Spinal cord (tissue), 10 donors: ENCODE measurements around the gene ECE1. TPM values are rescaled to one million over a fixed set of nuclear protein-coding genes. Genes with fewer than 3 reads are reported as not detected.

Experiments used
- DNase-seq, 6 donors: peaks; one replicate each; pipeline versions ENCODE4 v3.0.0 to v3.0.0-alpha.2; 2013 to 2015; ENCODE audit warnings: low spot score in 6 of 6, low read depth in 4 of 6
- H3K27ac ChIP-seq: one replicate; pipeline ENCODE4 v1.5.1; 2013; ENCODE audit warnings: low read depth, low read length, control low read depth
- H3K27me3 ChIP-seq: one replicate; pipeline ENCODE4 v1.6.1; 2013; ENCODE audit warnings: low read length; ENCODE audit not compliant: control insufficient read depth, insufficient read depth
- H3K36me3 ChIP-seq: one replicate; pipeline ENCODE4 v1.6.1; 2013; ENCODE audit warnings: low read length; ENCODE audit not compliant: control insufficient read depth, insufficient read depth
- H3K4me1 ChIP-seq: one replicate; pipeline ENCODE4 v1.6.1; 2013; ENCODE audit warnings: low read length; ENCODE audit not compliant: control insufficient read depth, insufficient read depth
- H3K4me3 ChIP-seq: one replicate; pipeline ENCODE4 v1.5.1; 2013; ENCODE audit warnings: low read depth, low read length, control low read depth
- H3K9me3 ChIP-seq: one replicate; pipeline ENCODE4 v1.6.1; 2013; ENCODE audit warnings: low read length; ENCODE audit not compliant: control insufficient read depth, insufficient read depth
- WGBS: methylation state at CpG from one replicate; pipeline ENCODE4 v1.1.5; 2013; ENCODE audit warnings: missing lambda C conversion rate; ENCODE audit not compliant: insufficient coverage; 5-methylcytosine and 5-hydroxymethylcytosine counted together
- polyA plus RNA-seq, 2 donors: library from polyadenylated mRNA; unstranded; fragments of 120-200 nt; gene quantifications; one replicate each; pipeline ENCODE4 v1.2.1, GENCODE V29; 2013; ENCODE audit not compliant: insufficient read length in 2 of 2
- total RNA-seq, 2 donors: library from RNA; depleted of rRNA in 1 of 2; stranded (reverse); fragments of 120-200 nt in 1 of 2; fragments of >200 nt in 1 of 2; gene quantifications; one replicate each; pipeline versions ENCODE4 v1.2.3 to v1.2.4, GENCODE V29; 2013 to 2014
- donor health status: healthy.

ECE1 gene
- total and polyA plus RNA-seq, 4 donors = 21.2 to 33.9 (median 27.1) TPM

GRCh38 chr1:21318714-21319159 lies 28.5 kb upstream of the ECE1 start:
- H3K4me3 ChIP-seq = no peak overlapping the region
- peaks cover 52% of the 10 kb centered on the region for H3K4me1 ChIP-seq
- DNase-seq = peak in 2 of 6 donors; percentile 69 to 71
- H3K9me3 ChIP-seq = no peaks in the 10 kb centered on the region
- H3K36me3 ChIP-seq = no peaks in the 10 kb centered on the region
- peak overlapping the region; percentile 85 for H3K27ac ChIP-seq
- 36% methylated on average over 11 of the region's 16 CpGs for WGBS
- no peaks in the 10 kb centered on the region for H3K27me3 ChIP-seq

- Histone ChIP-seq H3K9me3 (no peaks in the 10 kb centered on the region), H3K36me3 (no peaks in the 10 kb centered on the region), H3K4me1 (peaks cover 55% of the 10 kb centered on the region), H3K27ac (peak overlapping the region; percentile 85), H3K4me3 (no peak overlapping the region), H3K27me3 (no peaks in the 10 kb centered on the region)
- DNase-seq = no peak
- WGBS = 79% methylated on average over 10 of the region's 13 CpGs
Observed at GRCh38 chr1:21318057-21318713, 27.9 kb upstream of the ECE1 start.

- H3K9me3 ChIP-seq = no peaks in the 10 kb centered on the region
- DNase-seq = no peak
- peak overlapping the region; percentile 85 for H3K27ac ChIP-seq
- H3K27me3 ChIP-seq = no peaks in the 10 kb centered on the region
- WGBS = 94% methylated on average over 9 of the region's 9 CpGs
- H3K36me3 ChIP-seq = no peaks in the 10 kb centered on the region
- no peak overlapping the region for H3K4me3 ChIP-seq
- H3K4me1 ChIP-seq = peaks cover 55% of the 10 kb centered on the region
Observed at GRCh38 chr1:21317690-21318043, 27.4 kb upstream of the ECE1 start.

- Histone ChIP-seq H3K27ac (peak overlapping the region; percentile 85), H3K4me3 (no peak overlapping the region), H3K27me3 (no peaks in the 10 kb centered on the region), H3K9me3 (no peaks in the 10 kb centered on the region), H3K4me1 (peaks cover 50% of the 10 kb centered on the region), H3K36me3 (no peaks in the 10 kb centered on the region)
- 64% methylated on average over 15 of the region's 16 CpGs for WGBS
- no peak for DNase-seq
Observed at GRCh38 chr1:21317035-21317689, 26.9 kb upstream of the ECE1 start.

- no peaks in the 10 kb centered on the region for H3K27me3 ChIP-seq
- H3K36me3 ChIP-seq = no peaks in the 10 kb centered on the region
- WGBS = 85% methylated on average over 1 of the region's 2 CpGs
- H3K27ac ChIP-seq = no peak overlapping the region
- H3K4me3 ChIP-seq = no peak overlapping the region
- DNase-seq = no peak
- H3K9me3 ChIP-seq = no peaks in the 10 kb centered on the region
- peaks cover 54% of the 10 kb centered on the region for H3K4me1 ChIP-seq
Observed at GRCh38 chr1:21314743-21315396, 24.6 kb upstream of the ECE1 start.

GRCh38 chr1:21313886-21314721 lies 23.8 kb upstream of the ECE1 start:
- Histone ChIP-seq H3K36me3 (no peaks in the 10 kb centered on the region), H3K4me3 (no peak overlapping the region), H3K9me3 (no peaks in the 10 kb centered on the region), H3K4me1 (peaks cover 51% of the 10 kb centered on the region), H3K27ac (no peak overlapping the region), H3K27me3 (no peaks in the 10 kb centered on the region)
- 50% methylated on average over 13 of the region's 19 CpGs for WGBS
- peak in 1 of 6 donors; percentile 44 for DNase-seq

GRCh38 chr1:21313203-21313885 lies 23.1 kb upstream of the ECE1 start:
- Histone ChIP-seq H3K27ac (no peak overlapping the region), H3K4me1 (peaks cover 51% of the 10 kb centered on the region), H3K36me3 (no peaks in the 10 kb centered on the region), H3K4me3 (no peak overlapping the region), H3K9me3 (no peaks in the 10 kb centered on the region), H3K27me3 (no peaks in the 10 kb centered on the region)
- peak in 1 of 6 donors; percentile 34 for DNase-seq
- 69% methylated on average over 4 of the region's 6 CpGs for WGBS

- no peaks in the 10 kb centered on the region for H3K27me3 ChIP-seq
- no peaks in the 10 kb centered on the region for H3K36me3 ChIP-seq
- H3K4me1 ChIP-seq = peaks cover 51% of the 10 kb centered on the region
- DNase-seq = no peak
- H3K27ac ChIP-seq = no peak overlapping the region
- 60% methylated on average over 1 of the region's 4 CpGs for WGBS
- H3K4me3 ChIP-seq = no peak overlapping the region
- no peaks in the 10 kb centered on the region for H3K9me3 ChIP-seq
Observed at GRCh38 chr1:21312407-21312992, 22.2 kb upstream of the ECE1 start.

GRCh38 chr1:21311016-21311415 lies 20.8 kb upstream of the ECE1 start:
- peak overlapping the region; percentile 86 for H3K27ac ChIP-seq
- H3K9me3 ChIP-seq = no peaks in the 10 kb centered on the region
- H3K4me3 ChIP-seq = no peak overlapping the region
- WGBS = 57% methylated on average over 5 of the region's 6 CpGs
- peaks cover 58% of the 10 kb centered on the region for H3K4me1 ChIP-seq
- no peaks in the 10 kb centered on the region for H3K36me3 ChIP-seq
- H3K27me3 ChIP-seq = no peaks in the 10 kb centered on the region
- no peak for DNase-seq
